Neural progenitor cell (in vitro differentiated cells): ENCODE results near the gene OTUD5. TPM values are rescaled to one million over a fixed set of nuclear protein-coding genes. Genes with fewer than 3 reads are reported as not detected.

Experiments used
- DNase-seq: peaks from one replicate; pipeline ENCODE4 v3.0.0-alpha.2; 2016; ENCODE audit warnings: low spot score
- H2AFZ ChIP-seq: fragments of 200-600 bp; sonication (generic); replicated peaks from 2 replicates; pipeline ENCODE4 v1.6.1; 2016; ENCODE audit warnings: antibody characterized with exemption
- H3F3A ChIP-seq: fragments of 200-600 bp; sonication (generic); 2 replicates; pipeline ENCODE4 v1.6.1; 2016; ENCODE audit warnings: antibody characterized with exemption, low read depth
- H3K27ac ChIP-seq: fragments of 200-600 bp; sonication (generic); 2 replicates; pipeline ENCODE4 v1.5.1; 2016; ENCODE audit warnings: mild to moderate bottlenecking
- H3K27me3 ChIP-seq: fragments of 200-600 bp; sonication (generic); 2 replicates; pipeline ENCODE4 v1.6.1; 2016; ENCODE audit warnings: mild to moderate bottlenecking, moderate library complexity
- H3K36me3 ChIP-seq: fragments of 200-600 bp; sonication (generic); 2 replicates; pipeline ENCODE4 v1.5.1; 2016
- H3K4me1 ChIP-seq: fragments of 200-600 bp; sonication (generic); 2 replicates; pipeline ENCODE4 v1.6.1; 2016; ENCODE audit warnings: mixed run types
- H3K4me2 ChIP-seq: fragments of 200-600 bp; sonication (generic); 2 replicates; pipeline ENCODE4 v1.6.1; 2016
- H3K4me3 ChIP-seq: fragments of 200-600 bp; sonication (generic); 2 replicates; pipeline ENCODE4 v1.5.1; 2016
- H3K79me2 ChIP-seq: fragments of 200-600 bp; sonication (generic); 2 replicates; pipeline ENCODE4 v1.6.1; 2016; ENCODE audit warnings: low read depth
- H3K9ac ChIP-seq: fragments of 200-600 bp; sonication (generic); 2 replicates; pipeline ENCODE4 v1.6.1; 2016
- H3K9me3 ChIP-seq: fragments of 200-600 bp; sonication (generic); 2 replicates; pipeline ENCODE4 v1.5.1; 2016; ENCODE audit warnings: low read depth
- H4K20me1 ChIP-seq: fragments of 200-600 bp; sonication (generic); 2 replicates; pipeline ENCODE4 v1.6.1; 2016; ENCODE audit warnings: low read depth
- H3K27ac Mint-ChIP-seq: 3 replicates; pipeline ENCODE4 v1.8.0; 2021; ENCODE audit warnings: mixed read lengths
- H3K27me3 Mint-ChIP-seq: 2 replicates; pipeline ENCODE4 v1.8.0; 2022; ENCODE audit warnings: low read depth, mild to moderate bottlenecking, inconsistent platforms, moderate library complexity, mixed read lengths; ENCODE audit not compliant: insufficient read depth
- H3K36me3 Mint-ChIP-seq: 3 replicates; pipeline ENCODE4 v1.8.0; 2021; ENCODE audit warnings: mixed read lengths
- H3K4me1 Mint-ChIP-seq: 3 replicates; pipeline ENCODE4 v1.8.0; 2021; ENCODE audit warnings: mixed read lengths
- H3K4me3 Mint-ChIP-seq: 3 replicates; pipeline ENCODE4 v1.8.0; 2021; ENCODE audit warnings: mild to moderate bottlenecking, moderate library complexity, mixed read lengths
- H3K9me3 Mint-ChIP-seq: 3 replicates; pipeline ENCODE4 v1.8.0; 2020; ENCODE audit warnings: mixed read lengths
- EZH2 ChIP-seq: fragments of 200-600 bp; sonication (generic); IDR thresholded peaks from 2 replicates; pipeline ENCODE4 v1.6.1; 2017; ENCODE audit warnings: antibody characterized with exemption, mild to moderate bottlenecking, moderate library complexity
- EZH2phosphoT487 ChIP-seq: fragments of 200-600 bp; sonication (generic); IDR thresholded peaks from 2 replicates; pipeline ENCODE4 v1.6.1; 2017; ENCODE audit warnings: antibody characterized with exemption
- total RNA-seq: library from RNA; depleted of rRNA; stranded (reverse); fragments of >200 nt; gene quantifications from 2 replicates; pipeline ENCODE4 v1.2.3, GENCODE V29; 2015; ENCODE audit warnings: low replicate concordance
- TF ChIP-seq, protein P1 (sequence below): fragments of 200-600 bp; sonication (generic); IDR thresholded peaks from 2 replicates; pipeline ENCODE4 v1.5.1; 2017; ENCODE audit warnings: antibody characterized with exemption, mild to moderate bottlenecking

The OTUD5 gene
- total RNA-seq, 1 donor from 2014 or later, result 38.6 TPM

DNA sequence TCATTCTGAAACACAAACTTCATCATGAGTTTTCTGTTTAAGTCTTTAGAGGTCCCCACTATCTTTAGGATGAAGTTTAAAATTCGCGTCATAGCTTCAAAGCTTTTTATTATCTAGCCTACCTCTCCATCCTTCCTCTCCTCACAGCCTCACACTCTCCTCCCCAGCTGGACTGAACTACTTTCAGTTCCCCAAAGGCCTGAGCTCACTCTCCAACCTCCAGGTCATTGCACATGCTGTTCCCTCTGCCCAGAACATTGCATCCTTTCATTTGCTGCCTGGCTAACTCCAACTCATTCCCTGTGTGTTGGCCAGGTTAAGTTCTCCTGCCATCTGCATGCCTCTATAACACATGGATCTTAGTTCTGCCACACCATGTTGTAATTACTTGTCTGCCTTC, 2.9 kb upstream of the OTUD5 start:
- Histone ChIP-seq H3K9me3 (no peaks in the 10 kb centered on the region), H4K20me1 (peaks cover 9% of the 10 kb centered on the region), H3K27me3 (no peaks in the 10 kb centered on the region), H3K36me3 (no peaks in the 10 kb centered on the region), H3K4me1 (no peaks in the 10 kb centered on the region), H3K79me2 (peaks cover 19% of the 10 kb centered on the region), H3K4me3 (no peak overlapping the region), H3K27ac (no peak overlapping the region), H2AFZ (no peak overlapping the region), H3F3A (peaks cover 6% of the 10 kb centered on the region), H3K9ac (no peak overlapping the region), H3K4me2 (no peak overlapping the region)
- peaks cover 7% of the 10 kb centered on the region for H3K27me3 Mint-ChIP-seq
- H3K27ac Mint-ChIP-seq, result no peak overlapping the region
- no peak for DNase-seq
- peak overlapping the region; percentile 52 for H3K4me3 Mint-ChIP-seq
- H3K36me3 Mint-ChIP-seq, result no peaks in the 10 kb centered on the region
- H3K4me1 Mint-ChIP-seq, result peaks cover 13% of the 10 kb centered on the region
- TF ChIP-seq EZH2phosphoT487 (no peak), EZH2 (no peak)
- TF ChIP-seq, protein P1, sequence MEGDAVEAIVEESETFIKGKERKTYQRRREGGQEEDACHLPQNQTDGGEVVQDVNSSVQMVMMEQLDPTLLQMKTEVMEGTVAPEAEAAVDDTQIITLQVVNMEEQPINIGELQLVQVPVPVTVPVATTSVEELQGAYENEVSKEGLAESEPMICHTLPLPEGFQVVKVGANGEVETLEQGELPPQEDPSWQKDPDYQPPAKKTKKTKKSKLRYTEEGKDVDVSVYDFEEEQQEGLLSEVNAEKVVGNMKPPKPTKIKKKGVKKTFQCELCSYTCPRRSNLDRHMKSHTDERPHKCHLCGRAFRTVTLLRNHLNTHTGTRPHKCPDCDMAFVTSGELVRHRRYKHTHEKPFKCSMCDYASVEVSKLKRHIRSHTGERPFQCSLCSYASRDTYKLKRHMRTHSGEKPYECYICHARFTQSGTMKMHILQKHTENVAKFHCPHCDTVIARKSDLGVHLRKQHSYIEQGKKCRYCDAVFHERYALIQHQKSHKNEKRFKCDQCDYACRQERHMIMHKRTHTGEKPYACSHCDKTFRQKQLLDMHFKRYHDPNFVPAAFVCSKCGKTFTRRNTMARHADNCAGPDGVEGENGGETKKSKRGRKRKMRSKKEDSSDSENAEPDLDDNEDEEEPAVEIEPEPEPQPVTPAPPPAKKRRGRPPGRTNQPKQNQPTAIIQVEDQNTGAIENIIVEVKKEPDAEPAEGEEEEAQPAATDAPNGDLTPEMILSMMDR, result no peak
- H3K9me3 Mint-ChIP-seq, result peaks cover 24% of the 10 kb centered on the region

DNA sequence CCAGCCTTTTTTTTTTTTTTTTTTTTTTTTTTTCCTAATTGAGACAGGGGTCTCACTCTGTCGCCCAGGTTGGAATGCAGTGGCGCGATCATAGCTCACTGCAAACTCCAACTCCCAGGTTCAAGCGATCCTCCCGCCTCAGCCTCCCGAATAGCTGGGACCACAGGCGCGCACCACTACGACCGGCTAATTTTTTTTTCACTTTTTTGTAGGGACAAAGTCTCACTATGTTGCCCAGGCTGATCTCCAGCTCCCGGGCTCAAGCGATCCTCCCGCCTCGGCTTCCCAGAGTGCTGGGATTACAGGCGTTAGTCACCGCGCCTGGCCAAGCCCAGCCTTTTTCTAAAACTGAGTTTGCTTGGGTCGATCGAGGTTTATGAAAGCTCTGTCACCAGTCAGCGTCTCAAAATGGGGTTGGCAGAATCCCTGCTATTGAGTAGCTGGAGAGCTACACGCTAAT, 1.3 kb upstream of the OTUD5 start:
- no peaks in the 10 kb centered on the region for H3K36me3 ChIP-seq
- peak overlapping the region; percentile 50 for H3K9ac ChIP-seq
- peaks cover 12% of the 10 kb centered on the region for H3K27me3 Mint-ChIP-seq
- H3K4me2 ChIP-seq, result peak overlapping the region; percentile 73
- H3K4me1 ChIP-seq, result no peaks in the 10 kb centered on the region
- no peaks in the 10 kb centered on the region for H3K9me3 ChIP-seq
- TF ChIP-seq EZH2, result no peak
- peaks cover 3% of the 10 kb centered on the region for H3K36me3 Mint-ChIP-seq
- peaks cover 35% of the 10 kb centered on the region for H3K79me2 ChIP-seq
- peaks cover 17% of the 10 kb centered on the region for H3K4me1 Mint-ChIP-seq
- peak overlapping the region; percentile 23 for H3K27ac ChIP-seq
- no peaks in the 10 kb centered on the region for H3K27me3 ChIP-seq
- peak overlapping the region; percentile 7 for H2AFZ ChIP-seq
- H3F3A ChIP-seq, result peaks cover 6% of the 10 kb centered on the region
- H3K4me3 Mint-ChIP-seq, result peak overlapping the region; percentile 99
- peak; percentile 52 for DNase-seq
- H3K9me3 Mint-ChIP-seq, result peaks cover 22% of the 10 kb centered on the region
- peaks cover 11% of the 10 kb centered on the region for H4K20me1 ChIP-seq
- H3K4me3 ChIP-seq, result peak overlapping the region; percentile 60
- H3K27ac Mint-ChIP-seq, result peak overlapping the region; percentile 72

DNA sequence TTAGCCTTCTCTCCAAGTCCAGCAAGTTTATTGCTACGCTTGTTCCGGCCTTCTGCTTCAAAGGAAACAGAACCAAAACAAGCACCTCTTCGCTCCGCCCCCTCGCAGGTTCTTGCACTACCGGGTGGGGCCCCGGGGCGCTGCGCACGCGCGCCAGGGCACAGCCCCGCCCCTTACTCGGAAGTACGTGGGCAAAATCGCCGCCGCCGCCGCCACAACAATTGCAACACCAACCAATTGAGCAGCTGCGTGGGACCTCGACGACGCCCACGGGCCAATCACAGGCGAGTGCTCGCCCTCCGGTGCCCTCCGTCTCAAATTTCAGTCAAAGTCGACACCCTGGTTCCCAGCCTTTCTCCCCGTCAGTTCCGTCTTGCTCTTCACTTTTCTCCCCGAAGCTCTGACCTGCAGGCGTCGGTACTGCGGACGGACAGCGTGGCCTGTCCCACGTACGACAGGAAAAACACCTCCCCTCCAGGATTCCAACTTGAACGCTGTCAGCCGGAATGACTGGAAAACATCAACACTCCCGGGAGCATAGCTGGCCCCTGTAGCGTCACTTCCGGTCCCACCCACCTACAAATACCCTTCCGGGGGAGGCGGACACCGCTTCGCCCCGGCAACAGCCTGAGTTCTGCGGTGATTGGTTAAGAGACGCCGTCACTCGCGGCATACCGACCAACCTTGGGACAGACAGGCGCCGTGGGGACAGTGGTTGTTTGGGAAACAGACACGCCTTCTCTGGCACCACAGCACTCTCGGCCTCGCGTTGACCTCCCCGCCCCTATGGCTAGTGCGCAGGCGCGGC, 624 bp upstream of the OTUD5 start:
- TF ChIP-seq EZH2 (no peak), EZH2phosphoT487 (no peak)
- TF ChIP-seq, protein P1, result no peak
- peak overlapping the region; percentile 80 for H3K4me2 ChIP-seq
- H3K27me3 ChIP-seq, result no peaks in the 10 kb centered on the region
- peak overlapping the region; percentile 99 for H3K4me3 Mint-ChIP-seq
- H3K27me3 Mint-ChIP-seq, result peaks cover 12% of the 10 kb centered on the region
- H3K4me1 ChIP-seq, result no peaks in the 10 kb centered on the region
- DNase-seq, result peak; percentile 97
- no peaks in the 10 kb centered on the region for H3K9me3 ChIP-seq
- peaks cover 17% of the 10 kb centered on the region for H3K4me1 Mint-ChIP-seq
- H2AFZ ChIP-seq, result peak overlapping the region; percentile 88
- peaks cover 18% of the 10 kb centered on the region for H3K9me3 Mint-ChIP-seq
- peak overlapping the region; percentile 60 for H3K4me3 ChIP-seq
- H3K79me2 ChIP-seq, result peaks cover 41% of the 10 kb centered on the region
- H3K36me3 ChIP-seq, result no peaks in the 10 kb centered on the region
- H3K36me3 Mint-ChIP-seq, result peaks cover 3% of the 10 kb centered on the region
- peak overlapping the region; percentile 80 for H3K9ac ChIP-seq
- peak overlapping the region; percentile 100 for H3K27ac Mint-ChIP-seq
- peaks cover 6% of the 10 kb centered on the region for H3F3A ChIP-seq
- peaks cover 18% of the 10 kb centered on the region for H4K20me1 ChIP-seq
- H3K27ac ChIP-seq, result peak overlapping the region; percentile 99
